GM18508 (cell line): Measurements from ENCODE around the gene FAM229A.

Experiments
- ATAC-seq: cut with Tn5 transposase; IDR thresholded peaks from one replicate; pipeline ENCODE4 v1.9.1; 2021; ENCODE audit warnings: moderate number of reproducible peaks; ENCODE audit not compliant: insufficient read depth, unreplicated experiment

Gene FAM229A

DNA sequence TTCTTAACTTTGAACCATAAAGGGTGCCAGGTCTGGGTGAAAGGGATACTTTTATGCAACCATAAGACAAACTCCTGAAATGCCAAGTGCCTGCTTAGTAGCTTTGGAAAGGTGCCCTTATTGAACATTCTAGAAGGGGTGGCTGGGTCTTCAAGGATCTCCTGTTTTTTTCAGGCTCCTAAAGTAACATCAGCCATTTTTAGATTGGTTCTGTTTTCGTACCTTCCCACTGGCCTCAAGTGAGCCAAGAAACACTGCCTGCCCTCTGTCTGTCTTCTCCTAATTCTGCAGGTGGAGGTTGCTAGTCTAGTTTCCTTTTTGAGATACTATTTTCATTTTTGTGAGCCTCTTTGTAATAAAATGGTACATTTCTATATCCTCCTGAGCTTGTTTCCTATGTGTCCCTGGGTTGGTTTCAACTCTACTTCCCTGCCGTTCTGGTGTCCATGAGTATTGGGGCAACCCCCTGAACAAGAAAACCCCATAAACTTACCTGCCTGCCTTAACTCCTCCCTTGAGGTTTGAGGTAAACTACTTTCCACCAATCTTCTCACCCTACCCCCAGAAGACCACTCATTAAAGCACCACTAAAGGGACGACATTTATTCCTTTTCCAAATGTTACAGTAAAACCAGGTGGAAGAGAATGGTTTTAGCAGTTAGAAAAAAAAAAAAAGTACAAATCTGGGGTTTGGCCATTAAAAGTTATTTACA is 28.9 kb downstream of the FAM229A start:
- no peak for ATAC-seq

DNA sequence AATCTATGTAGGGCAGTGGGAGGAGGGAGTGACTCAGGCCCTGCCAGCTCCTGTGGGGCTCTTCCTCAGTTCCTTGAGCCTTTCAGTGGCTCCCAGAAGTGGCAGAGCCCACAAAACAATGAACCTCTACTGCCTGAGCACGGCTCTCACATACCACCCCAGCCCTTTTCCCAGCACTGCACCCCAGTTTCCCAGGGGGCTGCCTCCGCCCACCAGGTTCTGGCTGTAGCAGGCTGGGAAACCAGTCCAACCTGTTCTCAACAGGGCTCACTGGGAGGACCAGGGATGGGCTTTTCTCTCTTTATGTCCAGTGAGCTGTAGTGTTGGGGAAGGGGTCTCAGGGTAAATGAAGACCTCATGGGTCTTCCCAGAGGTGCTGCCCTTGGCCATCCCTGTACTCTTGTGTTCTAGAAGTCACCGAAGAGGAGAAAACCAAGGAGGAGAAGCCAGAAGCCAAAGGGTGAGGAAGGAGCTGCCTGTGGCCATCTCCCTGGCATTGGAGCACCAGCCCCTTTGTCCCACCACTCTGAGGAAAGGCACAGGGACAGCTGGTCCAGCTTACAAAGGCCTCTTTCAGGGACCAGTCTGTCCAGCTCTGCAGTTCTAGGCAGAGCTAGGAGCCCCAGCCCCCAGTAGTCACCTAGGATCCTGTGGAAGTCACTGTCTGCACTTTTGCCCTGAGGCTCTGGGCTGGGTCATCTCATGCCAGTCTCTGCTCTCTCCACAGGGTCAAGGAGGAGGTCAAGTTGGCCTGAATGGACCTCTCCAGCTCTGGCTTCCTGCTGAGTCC is 29.8 kb downstream of the FAM229A start:
- ATAC-seq = no peak

DNA sequence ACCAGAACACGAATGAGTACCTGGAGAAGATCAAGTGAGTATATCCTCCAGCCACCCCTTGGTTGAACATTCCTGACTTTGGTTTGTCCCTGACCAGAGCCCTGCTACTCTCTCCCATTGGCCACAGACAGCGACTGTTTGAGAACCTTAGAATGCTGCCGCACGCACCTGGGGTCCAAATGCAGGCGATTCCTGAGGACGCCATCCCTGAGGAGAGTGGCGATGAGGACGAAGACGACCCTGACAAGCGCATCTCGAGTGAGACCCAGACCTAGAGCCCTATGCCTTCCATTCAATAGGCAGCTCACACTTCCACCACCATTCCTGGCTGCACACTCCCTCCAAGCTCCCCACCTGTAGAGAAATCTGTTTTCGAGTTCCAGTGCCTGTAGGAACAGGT is 30.7 kb downstream of the FAM229A start:
- ATAC-seq = no peak

DNA sequence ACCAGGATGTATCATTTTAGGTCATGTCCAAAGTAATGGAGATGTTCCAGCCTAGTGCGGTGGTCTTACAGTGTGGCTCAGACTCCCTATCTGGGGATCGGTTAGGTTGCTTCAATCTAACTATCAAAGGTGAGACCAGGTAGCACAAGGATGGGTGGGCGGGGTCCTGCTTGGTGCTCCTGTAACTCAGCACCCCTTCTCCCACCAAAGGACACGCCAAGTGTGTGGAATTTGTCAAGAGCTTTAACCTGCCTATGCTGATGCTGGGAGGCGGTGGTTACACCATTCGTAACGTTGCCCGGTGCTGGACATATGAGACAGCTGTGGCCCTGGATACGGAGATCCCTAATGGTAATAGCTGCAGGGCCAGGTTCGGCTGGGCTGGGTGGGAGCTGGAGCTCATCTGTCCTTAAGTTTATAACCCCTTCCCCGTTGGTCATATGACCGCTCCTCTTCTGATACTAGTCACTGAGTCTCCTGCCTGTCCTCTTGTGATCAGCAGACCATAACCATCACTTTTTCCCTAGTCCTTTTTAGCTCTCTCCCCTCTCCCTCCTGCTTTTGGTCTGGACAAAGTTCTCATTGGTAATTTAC is 31.6 kb downstream of the FAM229A start:
- no peak for ATAC-seq

DNA sequence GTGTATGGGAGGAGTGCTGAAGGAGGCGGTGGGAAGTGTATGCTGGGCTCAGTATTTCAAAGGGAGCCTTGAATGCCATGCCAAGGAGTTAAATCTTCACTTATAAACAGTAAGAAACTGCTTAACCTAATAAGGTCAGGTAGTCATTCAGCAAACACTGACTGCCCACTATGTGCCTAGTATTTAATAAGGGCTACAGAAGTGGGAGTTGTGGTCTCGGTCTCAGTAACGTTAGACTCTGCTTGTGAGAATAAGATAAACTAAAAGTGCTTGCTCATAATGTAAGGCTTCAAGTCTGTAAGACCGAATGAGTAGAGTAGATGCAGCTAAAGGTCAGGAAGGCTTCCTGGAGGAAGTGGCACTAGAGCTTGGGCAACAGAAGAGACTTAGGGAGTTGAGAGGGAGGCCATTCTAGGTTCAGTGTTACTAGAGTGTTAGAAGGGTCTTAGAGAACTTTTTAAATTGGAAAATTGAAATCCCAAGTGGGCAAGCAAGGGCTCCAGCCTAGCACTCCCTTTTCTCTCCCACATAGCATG is 32.3 kb downstream of the FAM229A start:
- no peak for ATAC-seq

DNA sequence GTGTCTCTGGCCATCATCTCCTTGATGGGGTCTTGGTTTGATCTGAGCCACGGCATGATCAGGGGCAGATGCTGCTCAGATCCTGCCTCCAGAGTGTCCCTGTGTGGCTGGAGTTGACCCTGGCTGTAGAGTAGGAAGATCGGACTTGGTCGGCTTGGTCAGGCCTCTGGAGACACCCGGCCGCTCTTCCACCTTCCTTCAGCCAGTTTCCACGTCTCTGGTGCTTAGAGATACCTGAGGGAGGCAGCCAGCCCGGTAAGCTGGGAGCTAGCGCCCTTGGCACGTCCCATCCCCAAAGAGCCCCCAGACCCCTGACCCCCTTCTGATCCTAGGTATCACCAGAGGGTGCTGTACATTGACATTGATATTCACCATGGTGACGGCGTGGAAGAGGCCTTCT is 35.1 kb downstream of the FAM229A start:
- no peak for ATAC-seq

DNA sequence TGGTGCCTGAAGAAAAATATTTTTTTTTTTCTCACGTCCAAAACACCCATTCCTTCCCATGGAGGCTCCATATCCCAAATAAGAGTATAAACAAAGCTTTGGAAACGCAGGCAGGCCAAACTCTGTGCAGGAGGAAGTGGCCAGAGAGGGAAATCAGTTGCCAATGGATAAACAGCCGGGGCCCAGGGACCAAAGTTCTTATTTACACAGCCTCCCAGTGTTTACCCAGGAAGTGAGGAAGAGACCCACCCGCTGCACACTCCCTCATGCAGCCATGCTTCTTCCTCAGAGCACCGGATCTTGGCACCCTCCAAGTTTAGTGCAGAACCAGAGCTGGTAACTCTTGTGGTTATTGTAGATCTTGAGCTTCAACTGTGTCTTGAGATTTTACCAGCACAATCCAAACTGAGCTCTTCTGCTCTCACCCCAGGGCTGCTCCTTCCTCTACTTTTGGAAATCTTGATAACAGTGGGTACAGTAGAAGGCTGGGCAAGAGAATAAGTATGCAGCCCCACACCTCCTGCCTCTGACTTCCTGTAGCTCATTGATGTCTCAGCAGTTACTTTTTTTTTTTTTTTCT is 40.5 kb downstream of the FAM229A start:
- no peak for ATAC-seq

DNA sequence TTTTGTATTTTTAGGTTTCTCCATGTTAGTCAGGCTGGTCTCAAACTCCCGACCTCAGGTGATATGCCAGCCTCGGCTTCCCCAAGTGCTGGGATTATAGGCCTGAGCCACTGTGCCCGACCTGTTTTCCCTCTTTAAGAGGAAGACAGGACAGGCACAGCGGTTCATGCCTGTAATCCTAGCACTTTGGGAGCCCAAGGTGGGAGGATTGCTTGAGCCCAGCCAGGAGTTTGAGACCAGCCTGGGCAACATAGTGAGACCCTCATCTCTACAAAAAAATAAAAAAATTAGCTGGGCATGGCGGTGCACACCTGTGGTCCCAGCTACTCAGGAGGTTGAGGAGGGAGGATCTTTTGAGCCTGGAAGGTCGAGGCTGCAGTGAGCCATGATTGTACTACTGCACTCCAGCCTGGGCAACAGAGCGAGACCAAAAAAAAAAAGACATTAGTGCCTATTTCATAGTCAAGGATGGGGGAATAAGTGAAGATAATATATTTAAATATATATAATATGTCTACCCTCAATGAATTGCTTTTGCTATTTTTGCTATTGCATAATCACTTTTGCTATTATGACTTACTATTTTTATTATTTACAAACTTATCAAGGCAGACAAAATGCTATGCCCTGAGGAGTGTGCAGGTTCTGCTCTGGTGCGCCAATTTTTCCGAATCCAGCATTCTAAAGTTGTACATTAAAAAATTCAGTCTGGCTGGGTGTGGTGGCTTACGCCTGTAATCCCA is 44.0 kb downstream of the FAM229A start:
- ATAC-seq = no peak

DNA sequence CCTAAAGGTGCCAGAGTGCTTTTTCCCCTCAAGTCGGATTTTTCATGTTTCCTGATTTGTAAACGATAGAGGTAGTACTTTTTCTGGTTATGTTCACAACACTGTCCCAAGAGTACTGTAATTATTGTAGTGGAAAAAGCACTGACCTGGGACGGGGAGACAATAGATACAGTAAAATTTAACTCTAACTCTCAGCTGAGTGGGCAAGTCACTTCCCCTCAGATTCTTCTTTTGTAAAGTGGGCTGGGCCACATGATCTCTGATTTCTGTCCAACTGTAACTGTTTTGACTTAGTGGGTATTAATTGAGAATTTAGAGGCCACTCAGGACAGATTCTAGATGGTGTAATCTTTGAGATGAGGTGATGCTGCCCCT is 45.4 kb downstream of the FAM229A start:
- ATAC-seq = no peak

DNA sequence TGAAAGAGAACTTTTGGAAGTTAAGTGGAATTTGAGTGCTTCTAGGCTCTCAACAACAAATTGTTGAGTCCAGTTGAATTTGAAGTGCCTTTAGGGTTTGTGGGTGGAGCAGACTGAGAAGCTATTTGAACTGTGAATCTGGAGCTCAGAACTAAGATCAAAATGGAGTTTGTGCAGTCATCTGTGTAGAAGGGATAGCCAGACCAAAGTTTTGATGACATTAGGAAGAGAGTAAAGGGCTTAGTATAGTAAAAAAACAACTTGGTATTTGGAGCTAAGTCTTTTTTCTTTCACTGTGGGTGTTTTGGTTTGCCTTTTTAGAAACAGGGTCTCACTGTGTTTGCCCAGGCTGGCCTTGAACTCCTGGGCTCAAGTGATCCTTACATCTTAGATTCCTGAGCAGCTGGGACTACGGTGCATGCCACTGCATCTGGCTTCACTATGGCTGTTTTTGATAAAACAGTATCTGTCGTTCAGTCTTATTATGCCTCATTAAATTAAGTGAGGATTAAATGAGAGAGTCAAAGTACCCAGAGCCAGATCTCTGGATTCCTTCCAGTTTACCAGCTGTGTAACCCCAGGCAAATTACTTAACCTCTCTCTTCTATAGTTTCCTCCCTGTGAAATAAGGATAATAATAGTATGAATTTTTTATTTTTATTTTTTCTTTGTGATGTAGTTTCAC is 50.4 kb downstream of the FAM229A start:
- no peak for ATAC-seq
